IMR-90 (cell line): ENCODE measurements around the gene AQP4. TPM values are rescaled to one million over a fixed set of nuclear protein-coding genes. Genes with fewer than 3 reads are reported as not detected.

ENCODE experiments used
- ATAC-seq: fragments of 200-7000 bp; cut with Tn5 transposase; 2 replicates; pipeline ENCODE4 v1.9.1; 2020; ENCODE audit warnings: low read depth, mild to moderate bottlenecking, moderate library complexity
- BruUV-seq: library from RNA; stranded (reverse); fragments of 400-500 nt; replicated peaks from 2 replicates; lab custom pipeline; 2021; lab: Mats Ljungman, UMichigan
- CTCF ChIA-PET: fragments of 300-600 bp; formaldehyde crosslinking; extraction: SDS; loops from one replicate; lab custom pipeline; 2021; ENCODE audit warnings: antibody characterized with exemption; lab: Yijun Ruan, JAX
- POLR2A ChIA-PET: fragments of 300-600 bp; sonication (Branson Sonifier 250); formaldehyde crosslinking; loops from one replicate; lab custom pipeline; 2022; ENCODE audit warnings: antibody characterized with exemption; ENCODE audit not compliant: unreplicated experiment; lab: Charles Lee
- DNase-seq: peaks from one replicate; pipeline ENCODE4 v3.0.0; 2013
- H2AFZ ChIP-seq: replicated peaks from 2 replicates; pipeline ENCODE3; 2013; ENCODE audit warnings: low read length, mild to moderate bottlenecking; ENCODE audit not compliant: poor library complexity
- H2AK5ac ChIP-seq: 2 replicates; pipeline ENCODE4 v1.6.1; 2013; ENCODE audit warnings: low read depth, low read length, inconsistent platforms
- H2AK9ac ChIP-seq: replicated peaks from 2 replicates; pipeline ENCODE3; 2013; ENCODE audit warnings: mild to moderate bottlenecking, low read depth, low read length, moderate library complexity; ENCODE audit not compliant: poor library complexity
- H2BK120ac ChIP-seq: 2 replicates; pipeline ENCODE4 v1.6.1; 2013; ENCODE audit warnings: low read depth, low read length, inconsistent platforms
- H2BK15ac ChIP-seq: 3 replicates; pipeline ENCODE4 v1.6.1; 2013; ENCODE audit warnings: low read depth, low read length, inconsistent platforms
- H2BK20ac ChIP-seq: 2 replicates; pipeline ENCODE4 v1.6.1; 2013; ENCODE audit warnings: low read depth, mild to moderate bottlenecking, inconsistent platforms, low read length, moderate library complexity
- H2BK5ac ChIP-seq: 2 replicates; pipeline ENCODE4 v1.6.1; 2013; ENCODE audit warnings: mild to moderate bottlenecking, low read depth, low read length, inconsistent platforms; ENCODE audit not compliant: poor library complexity, severe bottlenecking
- H3K14ac ChIP-seq: replicated peaks from 2 replicates; pipeline ENCODE4 v1.6.1; 2013; ENCODE audit warnings: low read depth, low read length, inconsistent platforms
- H3K18ac ChIP-seq: 2 replicates; pipeline ENCODE4 v1.6.1; 2013; ENCODE audit warnings: low read depth, low read length, control low read depth
- H3K23ac ChIP-seq: 2 replicates; pipeline ENCODE4 v1.6.1; 2013; ENCODE audit warnings: low read depth, low read length, inconsistent platforms
- H3K27ac ChIP-seq: 2 replicates; pipeline ENCODE4 v1.5.1; 2013; ENCODE audit warnings: mild to moderate bottlenecking, control low read depth, low read length; ENCODE audit not compliant: insufficient read depth
- H3K27me3 ChIP-seq: 2 replicates; pipeline ENCODE4 v1.6.1; 2013; ENCODE audit warnings: low read length; ENCODE audit not compliant: control insufficient read depth, insufficient read depth
- H3K36me3 ChIP-seq: 2 replicates; pipeline ENCODE4 v1.6.1; 2013; ENCODE audit warnings: low read length, mixed read lengths; ENCODE audit not compliant: control insufficient read depth, insufficient read depth
- H3K4ac ChIP-seq: 2 replicates; pipeline ENCODE4 v1.6.1; 2013; ENCODE audit warnings: low read depth, low read length, inconsistent platforms
- H3K4me1 ChIP-seq: 2 replicates; pipeline ENCODE4 v1.6.1; 2013; ENCODE audit warnings: low read length, mixed read lengths; ENCODE audit not compliant: control insufficient read depth, insufficient read depth
- H3K4me2 ChIP-seq: 2 replicates; pipeline ENCODE4 v1.6.1; 2013; ENCODE audit warnings: low read depth, mild to moderate bottlenecking, control low read depth, low read length, moderate library complexity
- H3K4me3 ChIP-seq: 2 replicates; pipeline ENCODE4 v1.5.1; 2013; ENCODE audit warnings: low read depth, mild to moderate bottlenecking, control low read depth, low read length, moderate library complexity; ENCODE audit not compliant: insufficient read depth
- H3K56ac ChIP-seq: 2 replicates; pipeline ENCODE4 v1.6.1; 2013; ENCODE audit warnings: low read length, inconsistent platforms; ENCODE audit not compliant: insufficient read depth; ENCODE audit errors: extremely low read depth
- H3K79me1 ChIP-seq, 2 experiments: 2 replicates each; pipeline ENCODE4 v1.6.1; 2013; ENCODE audit warnings: low read length in 2 of 2, inconsistent platforms in 1 of 2, low read depth in 1 of 2
- H3K9ac ChIP-seq: 2 replicates; pipeline ENCODE4 v1.6.1; 2013; ENCODE audit warnings: low read depth, low read length, control low read depth
- H3K9me1 ChIP-seq: 2 replicates; pipeline ENCODE4 v1.6.1; 2013; ENCODE audit warnings: low read length, inconsistent platforms; ENCODE audit not compliant: insufficient read depth
- H3K9me3 ChIP-seq: 2 replicates; pipeline ENCODE4 v1.6.1; 2013; ENCODE audit warnings: low read length; ENCODE audit not compliant: control insufficient read depth, insufficient read depth
- H4K20me1 ChIP-seq: 2 replicates; pipeline ENCODE4 v1.6.1; 2013; ENCODE audit warnings: low read length, inconsistent platforms; ENCODE audit not compliant: insufficient read depth
- H4K5ac ChIP-seq: 2 replicates; pipeline ENCODE4 v1.6.1; 2013; ENCODE audit warnings: mild to moderate bottlenecking, low read depth, low read length, control low read depth
- H4K8ac ChIP-seq, 2 experiments: 2 replicates each; pipeline ENCODE4 v1.6.1; 2013; ENCODE audit warnings: low read depth in 2 of 2, low read length in 2 of 2, control low read depth in 1 of 2, inconsistent platforms in 1 of 2
- H4K91ac ChIP-seq: 2 replicates; pipeline ENCODE4 v1.6.1; 2013; ENCODE audit warnings: low read depth, low read length, inconsistent platforms; ENCODE audit not compliant: insufficient read depth
- BHLHE40 ChIP-seq: fragments of 150-350 bp; IDR thresholded peaks from 2 replicates; pipeline ENCODE4 v1.6.1; 2016; ENCODE audit warnings: mild to moderate bottlenecking, low read depth, low read length
- CHD1 ChIP-seq: IDR thresholded peaks from 2 replicates; pipeline ENCODE4 v1.6.1; 2012; ENCODE audit warnings: low read depth, low read length, improper control_type of control experiment
- WGBS, 2 experiments: methylation state at CpG; one replicate each; pipeline versions ENCODE4 v1.1.5 to v1.1.7; 2013; ENCODE audit warnings: missing lambda C conversion rate in 2 of 2; ENCODE audit not compliant: insufficient read length in 1 of 2; ENCODE audit errors: extremely low coverage in 2 of 2; 5-methylcytosine and 5-hydroxymethylcytosine counted together
- dilution Hi-C: fragments of 300-500 bp; cut with HindIII; formaldehyde crosslinking; loops from one replicate; pipeline ENCODE4 v1.14.3; 2018; ENCODE audit warnings: low sequenced_read_pairs; ENCODE audit not compliant: unreplicated experiment
- in situ Hi-C: fragments of 300-500 bp; cut with MboI; formaldehyde crosslinking; loops from 3 replicates; pipeline ENCODE4 v1.14.3; 2019; ENCODE audit warnings: low sequenced_read_pairs, inconsistent platforms, mixed read lengths
- intact Hi-C: fragments of 100-400 bp; cut with micrococcal nuclease; formaldehyde crosslinking; loops from 2 replicates; pipeline ENCODE4 v1.10.0; 2022
- polyA plus RNA-seq, 3 experiments: library from polyadenylated mRNA; depleted of rRNA; stranded (reverse); fragments of >200 nt; gene quantifications; 2 replicates each; pipeline ENCODE4 v1.2.3, GENCODE V29; 2012; ENCODE audit warnings: low replicate concordance in 1 of 3
- total RNA-seq: library from RNA; depleted of rRNA; stranded (reverse); fragments of >200 nt; gene quantifications from 2 replicates; pipeline ENCODE4 v1.2.3, GENCODE V29; 2012

Gene AQP4
- total and polyA plus RNA-seq, 2 of the 4 experiments (the other 2 are of a cell fraction) = not detected

- ATAC-seq = no peak
- H3K18ac ChIP-seq = no peak overlapping the region
- H2BK20ac ChIP-seq = no peak overlapping the region
- H4K91ac ChIP-seq = no peak overlapping the region
- intact Hi-C loops = no loop called here
- H3K27me3 ChIP-seq = no peaks in the 10 kb centered on the region
- no peak overlapping the region for H3K4me2 ChIP-seq
- no peak overlapping the region for H3K4me3 ChIP-seq
- H3K9me1 ChIP-seq = no peaks in the 10 kb centered on the region
- H2AK9ac ChIP-seq = no peak overlapping the region
- no peak overlapping the region for H2AFZ ChIP-seq
- DNase-seq = no peak
- no peak overlapping the region for H3K9ac ChIP-seq
- no peak overlapping the region for H3K27ac ChIP-seq
- H3K4me1 ChIP-seq = no peaks in the 10 kb centered on the region
- H3K23ac ChIP-seq = no peak overlapping the region
- no peak overlapping the region for H3K4ac ChIP-seq
- H4K8ac ChIP-seq = no peak overlapping the region
- dilution Hi-C loops = no loop called here
- WGBS, 2 experiments = no CpG with 5 or more reads among the region's 1 CpG
- H3K14ac ChIP-seq = no peak overlapping the region
- no peak overlapping the region for H2BK15ac ChIP-seq
- no peaks in the 10 kb centered on the region for H3K36me3 ChIP-seq
- H2BK5ac ChIP-seq = no peak overlapping the region
- no peak overlapping the region for H3K56ac ChIP-seq
- H2BK120ac ChIP-seq = no peak overlapping the region
- H2AK5ac ChIP-seq = no peak overlapping the region
- TF ChIP-seq BHLHE40 (no peak), CHD1 (no peak)
- H4K20me1 ChIP-seq = no peaks in the 10 kb centered on the region
- CTCF ChIA-PET = no interaction called here
- H3K79me1 ChIP-seq = no peaks in the 10 kb centered on the region
- no peak overlapping the region for H4K5ac ChIP-seq
- in situ Hi-C loops = no loop called here
- no peaks in the 10 kb centered on the region; the same call in 1 of the 2 replicates for H3K9me3 ChIP-seq
- POLR2A ChIA-PET = no interaction called here
- no TSS peak for BruUV-seq
Observed at GRCh38 chr18:26869640-26870039, 4.1 kb upstream of the AQP4 start.
